ENCODE results near the gene NOL4L.

DNA sequence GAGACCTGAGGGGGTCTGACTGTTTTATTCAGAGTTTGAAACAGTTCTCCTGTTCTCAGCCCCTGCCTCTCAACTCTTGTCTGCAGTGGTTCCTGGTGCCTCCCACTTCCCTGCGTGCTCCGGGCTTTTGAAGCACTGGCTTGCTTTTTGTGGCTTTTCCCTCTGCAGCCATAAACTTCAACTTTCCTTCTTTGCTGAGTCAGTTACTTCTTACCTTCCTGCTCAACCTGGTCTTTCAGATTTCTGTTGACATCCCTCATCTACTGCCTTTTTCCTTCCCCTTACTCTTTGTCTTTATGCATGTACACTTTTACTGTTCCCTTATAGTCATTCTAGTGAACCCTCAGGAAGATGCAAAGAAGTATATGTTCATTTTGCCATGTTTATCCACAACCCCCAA lies 169.6 kb downstream of the NOL4L start:
- no peak for TF ChIP-seq POLR2AphosphoS5 (IDR thresholded peaks at IDR 0.05; ENCODE audit: borderline replicate concordance, low read depth, low read length)
- TF ChIP-seq FOXP2 (optimal IDR thresholded peaks at IDR 0.05; ENCODE audit: control extremely low read depth, extremely low read length, insufficient read depth), result no peak
